Stimulated activated CD8-positive, alpha-beta memory T cell treated with anti-CD3 and anti-CD28 coated beads, Interleukin-2, amount 100 ng/mL, for 1 hour (primary cell): ENCODE results near the gene GIMAP6.
"Not testable (repeated sequence)": the region's sequence is repeated elsewhere in the genome, so short reads cannot be mapped to it uniquely, and the experiment has no call there.

Source experiments
- DNase-seq, 2 donors: peaks; one replicate each; pipeline ENCODE4 v3.0.0-alpha.2; 2020; ENCODE audit warnings: low read depth in 2 of 2

Gene GIMAP6

DNA sequence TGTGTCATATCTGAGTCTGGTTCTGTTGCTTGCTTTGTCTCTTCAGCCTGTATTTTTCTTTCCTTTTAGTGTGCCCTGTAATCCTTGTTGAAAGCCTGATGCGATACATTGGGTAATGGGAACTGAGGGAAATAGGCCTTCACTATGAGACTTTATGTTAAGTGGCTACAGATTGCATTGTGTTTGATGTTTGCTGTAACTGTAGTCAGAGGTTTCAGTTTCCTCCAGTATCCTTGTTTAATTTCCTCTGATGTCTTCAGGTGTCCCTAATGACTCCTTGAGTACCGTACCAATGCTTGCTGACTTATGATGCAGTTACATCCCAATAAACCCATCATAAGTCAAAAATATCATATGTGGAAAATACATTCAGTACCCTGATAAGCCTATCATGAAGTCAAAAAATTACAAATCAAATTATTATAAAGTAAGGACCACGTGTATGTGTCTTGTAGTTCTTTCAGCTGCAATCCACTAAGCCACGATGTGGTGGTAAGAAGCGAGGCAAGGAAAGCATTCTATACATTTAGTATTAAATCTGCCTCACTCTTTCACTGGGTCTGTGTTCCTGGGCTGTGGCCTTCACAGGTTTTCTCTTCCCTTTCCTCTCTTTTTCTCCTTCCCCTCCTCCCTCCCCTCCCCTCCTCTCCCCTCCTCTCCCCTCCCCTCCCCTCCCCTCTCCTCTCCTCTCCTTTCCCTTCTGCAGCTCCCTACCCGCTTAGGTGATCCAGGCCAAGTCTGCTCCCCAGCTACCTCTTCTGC, 13.3 kb upstream of the GIMAP6 start:
- DNase-seq = no peak

DNA sequence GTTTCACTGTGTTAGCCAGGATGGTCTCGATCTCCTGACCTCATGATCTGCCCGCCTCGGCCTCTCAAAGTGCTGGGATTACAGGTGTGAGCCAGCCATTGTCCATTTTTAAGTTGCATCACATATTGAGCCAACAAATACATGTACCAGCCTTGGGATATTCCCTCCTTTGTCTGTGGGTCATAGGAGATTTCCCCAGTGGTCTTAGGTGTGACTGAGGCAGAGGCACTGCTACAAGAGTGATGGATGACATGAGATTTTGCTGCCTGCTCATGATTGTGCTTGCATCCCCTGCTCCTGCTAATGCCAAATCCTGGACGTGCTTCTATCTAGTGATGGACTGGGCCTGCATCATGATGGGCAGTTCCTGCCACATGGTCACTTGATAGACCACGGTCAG, 10.7 kb upstream of the GIMAP6 start:
- DNase-seq = no peak

DNA sequence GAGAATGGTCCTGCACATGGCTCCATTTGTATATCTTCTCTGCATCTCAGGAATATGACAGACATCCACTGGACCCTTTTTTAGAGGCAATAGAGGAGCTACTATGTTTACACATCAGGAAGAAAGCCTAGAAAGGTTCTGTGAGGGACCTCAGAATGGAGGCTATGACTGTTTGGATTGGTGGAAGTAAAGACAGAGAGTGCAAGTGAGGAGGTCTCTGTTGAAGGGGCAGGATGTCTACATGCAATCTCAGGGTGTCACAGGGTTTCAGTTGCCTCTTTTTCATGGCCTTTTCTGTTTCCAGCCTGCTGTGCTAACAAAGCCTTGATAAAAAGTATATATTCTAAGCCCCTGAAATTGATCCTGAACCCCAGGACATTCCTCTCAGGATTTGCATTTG, 9.7 kb upstream of the GIMAP6 start:
- no peak for DNase-seq

DNA sequence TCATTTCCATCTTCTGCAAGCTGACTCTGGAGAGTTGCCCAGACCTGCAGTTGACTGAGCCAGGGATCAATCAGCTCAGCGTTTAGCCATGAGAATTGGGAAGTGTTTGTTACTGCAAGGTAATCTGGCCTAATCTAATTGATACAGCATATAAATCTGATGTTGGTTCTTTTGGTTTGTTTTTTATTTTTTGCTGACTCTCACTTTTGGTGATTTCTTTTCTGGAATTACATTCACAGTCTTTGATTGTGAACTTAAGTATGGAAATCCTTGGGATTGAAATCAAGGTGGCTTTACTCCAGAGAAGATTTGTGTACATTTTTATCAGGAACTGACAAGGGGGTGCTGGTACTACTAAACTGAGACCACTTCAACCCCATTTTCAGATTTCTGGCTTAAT, 1.7 kb upstream of the GIMAP6 start:
- DNase-seq = no peak

DNA sequence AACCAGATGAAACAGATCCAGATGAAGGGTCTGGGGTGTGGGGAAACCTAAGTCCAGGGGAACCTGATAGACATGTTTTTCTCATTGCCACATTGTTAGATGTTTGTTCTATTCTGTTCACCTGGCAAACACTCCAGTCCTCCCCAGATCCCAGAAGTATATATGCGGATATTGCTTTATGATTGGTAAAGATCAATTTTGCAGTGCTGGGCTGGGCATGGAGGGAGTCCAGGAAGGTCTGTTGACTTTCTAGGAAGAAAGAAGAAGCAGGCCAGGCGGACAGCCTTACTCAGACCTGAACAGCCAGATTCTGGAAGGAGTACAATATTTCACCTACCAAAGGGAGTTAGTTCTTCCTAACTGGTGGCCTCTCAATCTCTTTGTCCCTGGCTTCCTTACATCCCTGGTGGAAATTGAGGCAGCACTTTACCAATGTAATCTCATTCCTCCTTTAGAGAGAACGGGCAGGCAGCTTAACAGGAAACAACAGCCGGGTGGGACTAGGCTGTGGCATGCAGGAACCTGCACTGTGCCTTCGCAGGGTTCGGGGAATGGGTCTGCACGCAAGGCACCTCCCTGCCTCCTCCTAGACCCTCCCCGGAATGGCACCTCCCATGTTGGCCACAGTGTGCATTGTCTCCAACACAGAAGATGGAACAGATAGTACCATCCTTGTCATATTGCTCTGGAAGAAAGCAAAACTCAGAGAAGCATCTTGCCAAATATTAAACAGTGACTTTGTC, 930 bp downstream of the GIMAP6 start:
- DNase-seq = peak in 1 of 2 donors; percentile 32

DNA sequence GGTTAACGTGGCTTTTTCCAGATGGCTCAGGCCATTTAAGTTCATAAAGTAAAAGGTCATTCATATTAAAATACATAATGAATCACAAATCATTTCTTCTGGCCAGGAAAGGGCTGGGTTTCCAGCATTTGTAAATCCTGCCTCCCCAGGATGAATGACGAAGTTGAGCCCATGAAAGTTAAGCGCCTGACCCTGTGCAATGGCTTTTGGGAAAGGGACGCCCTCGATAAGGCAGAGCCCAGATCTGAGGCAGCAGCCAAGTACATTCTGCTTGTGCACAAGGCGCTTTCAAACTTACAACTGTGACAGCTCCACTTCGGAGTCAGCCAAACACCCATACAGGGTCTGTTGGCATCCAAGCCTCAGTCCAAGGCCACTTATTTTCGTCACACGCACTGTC, 2.8 kb downstream of the GIMAP6 start:
- DNase-seq = no peak

DNA sequence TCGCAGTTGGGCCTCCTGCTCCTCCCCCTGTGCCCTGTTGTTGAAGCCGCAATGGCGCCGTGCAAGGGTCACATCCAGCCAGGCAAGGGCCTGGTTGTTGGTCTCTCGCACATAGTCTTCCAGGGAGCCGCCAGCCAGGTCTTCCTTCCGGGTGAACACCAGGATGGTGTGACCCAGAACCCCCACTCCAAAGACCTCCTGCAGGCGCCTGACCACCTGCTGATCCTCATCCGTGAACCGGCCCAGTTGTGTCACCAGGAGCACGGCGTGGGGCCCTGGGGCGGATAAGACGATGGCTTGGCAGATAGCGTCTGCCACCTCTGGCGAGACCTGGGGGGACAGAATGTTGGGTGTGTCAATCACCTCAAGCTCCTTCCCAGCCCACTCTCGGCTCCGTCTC, 4.2 kb downstream of the GIMAP6 start:
- DNase-seq = no peak

DNA sequence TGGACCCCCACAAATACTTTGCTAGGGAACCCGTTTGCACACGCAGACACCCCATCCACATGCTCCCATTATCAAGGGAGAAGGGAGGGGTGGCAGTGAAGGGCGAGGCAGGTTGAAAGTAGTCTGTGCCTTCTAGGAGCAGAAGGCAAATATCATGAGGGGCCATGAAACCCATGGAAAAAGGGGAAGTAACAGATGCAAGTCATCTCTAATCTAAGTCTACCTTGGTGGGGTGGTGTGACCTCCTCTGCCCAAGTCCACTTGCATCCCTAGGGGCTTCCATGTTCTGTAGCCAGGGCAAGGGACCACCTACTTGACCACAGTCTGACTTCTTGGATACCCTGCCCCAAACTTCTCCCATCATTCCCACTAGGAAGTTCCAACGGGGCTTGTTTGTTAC, 5.5 kb downstream of the GIMAP6 start:
- no peak for DNase-seq

DNA sequence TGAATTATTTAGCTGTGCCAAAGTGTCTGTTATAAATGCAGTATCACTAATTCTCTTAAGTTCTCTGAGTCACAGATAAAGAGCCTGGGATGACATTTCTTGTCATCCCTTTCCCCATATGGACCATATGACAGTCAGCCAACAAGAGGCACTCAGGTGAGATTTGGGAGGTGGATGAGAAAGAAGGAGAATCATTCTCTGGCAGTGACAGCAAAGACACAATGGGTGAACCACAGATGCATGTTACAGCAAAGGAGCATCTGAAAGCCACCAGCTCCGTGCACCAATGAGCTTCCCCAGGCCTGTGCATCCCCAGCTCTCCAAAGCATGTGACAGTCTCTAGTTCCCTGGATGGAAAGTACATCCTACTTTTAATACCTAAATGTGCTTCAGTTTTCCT, 10.8 kb downstream of the GIMAP6 start:
- no peak for DNase-seq

DNA sequence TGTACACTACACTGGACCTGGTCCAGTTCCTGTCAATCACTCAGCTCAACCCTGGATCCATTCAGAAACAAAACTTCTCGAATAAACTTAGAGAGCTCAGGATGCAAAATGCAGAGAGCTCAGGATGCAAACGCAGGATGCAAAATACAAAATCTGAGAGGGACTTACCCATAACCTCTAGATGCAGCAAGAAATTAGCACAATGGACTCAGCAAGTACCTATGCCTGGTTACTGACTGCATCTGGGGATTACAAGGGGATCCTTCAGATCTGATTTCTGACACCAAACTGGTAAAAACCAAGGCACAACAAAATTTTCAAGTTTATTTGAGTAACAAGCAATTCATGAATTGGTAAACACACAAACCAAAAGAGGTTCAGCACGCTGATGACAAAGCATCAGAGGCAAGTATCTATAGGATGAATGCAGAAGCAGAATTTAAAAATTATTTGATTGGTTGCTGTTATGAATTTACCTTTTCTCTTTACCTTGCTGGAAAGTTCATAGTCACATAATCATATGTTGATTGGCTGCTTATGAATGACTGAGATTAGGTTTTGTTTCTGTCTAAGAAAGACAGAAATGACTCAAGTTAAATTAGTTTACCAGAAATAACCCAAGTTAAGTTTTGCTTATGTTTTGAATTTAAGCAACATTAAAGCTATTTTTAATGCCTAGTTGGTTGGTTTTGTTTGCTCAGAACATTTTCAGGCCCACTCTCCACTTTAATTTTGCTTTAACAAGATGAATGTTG, 11.4 kb downstream of the GIMAP6 start:
- DNase-seq = no peak

DNA sequence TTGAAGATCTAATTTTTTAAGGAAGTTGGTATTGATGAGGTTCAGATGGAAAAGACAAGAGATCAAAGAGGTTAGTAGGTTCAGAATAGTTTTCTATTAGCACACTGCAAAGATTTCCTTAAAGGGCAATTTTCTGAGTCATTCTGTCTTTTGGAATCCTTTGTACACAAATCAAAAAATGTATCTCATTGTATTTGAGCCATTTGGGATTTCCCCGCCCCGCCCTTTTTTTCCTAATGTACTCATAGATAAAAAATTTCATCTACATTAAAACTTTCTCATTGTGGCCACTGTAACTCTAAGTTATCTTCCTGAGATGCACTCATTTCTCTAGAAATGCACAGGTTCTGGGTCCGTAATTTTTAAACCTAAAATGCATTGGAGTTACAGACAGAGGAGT, 12.1 kb downstream of the GIMAP6 start:
- no peak for DNase-seq

DNA sequence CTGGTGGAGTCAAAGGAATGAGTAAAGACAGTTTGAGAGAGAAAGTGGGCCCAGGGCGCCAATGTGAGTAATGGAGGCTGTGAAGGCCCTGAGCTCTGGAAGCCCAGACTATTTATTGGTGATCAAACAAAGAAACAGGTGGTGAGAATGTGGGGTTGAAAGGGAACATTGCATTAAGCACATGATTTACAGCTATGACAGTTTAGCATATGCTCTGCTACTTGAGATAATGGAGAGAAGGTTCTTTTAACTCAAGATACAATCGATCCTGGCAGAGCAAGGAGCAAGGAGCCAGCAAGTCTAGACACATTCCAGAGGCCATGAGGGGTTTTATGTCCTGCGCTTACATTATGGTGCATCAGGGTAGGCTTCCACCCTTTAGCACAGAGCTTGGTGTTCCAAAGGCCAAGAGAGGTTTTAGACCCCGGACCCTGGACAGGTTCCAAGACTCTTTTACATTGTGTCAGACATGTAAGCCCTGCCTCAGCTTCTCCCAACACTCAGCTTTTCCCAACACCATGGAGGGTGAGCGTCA, 16.9 kb downstream of the GIMAP6 start:
- DNase-seq = not testable (repeated sequence)

DNA sequence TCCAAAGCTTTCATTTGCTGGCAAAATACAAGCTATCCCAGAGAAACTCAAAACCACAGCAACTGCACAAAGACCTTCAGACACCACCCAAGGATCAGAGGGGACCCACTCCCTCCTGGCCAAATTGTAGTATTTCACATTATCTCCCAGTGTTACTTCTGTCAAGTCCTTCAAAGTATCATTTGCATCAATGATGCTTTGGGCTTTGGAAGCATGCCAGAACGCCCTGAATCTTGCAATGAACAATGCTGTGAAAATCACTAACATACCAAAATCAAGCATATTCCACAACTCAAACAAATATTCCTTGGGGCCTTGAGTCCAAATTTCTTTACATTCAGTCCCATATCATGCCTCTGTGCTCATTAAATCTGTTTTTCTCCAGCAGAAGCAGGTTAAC, 17.8 kb downstream of the GIMAP6 start:
- DNase-seq = not testable (repeated sequence)

DNA sequence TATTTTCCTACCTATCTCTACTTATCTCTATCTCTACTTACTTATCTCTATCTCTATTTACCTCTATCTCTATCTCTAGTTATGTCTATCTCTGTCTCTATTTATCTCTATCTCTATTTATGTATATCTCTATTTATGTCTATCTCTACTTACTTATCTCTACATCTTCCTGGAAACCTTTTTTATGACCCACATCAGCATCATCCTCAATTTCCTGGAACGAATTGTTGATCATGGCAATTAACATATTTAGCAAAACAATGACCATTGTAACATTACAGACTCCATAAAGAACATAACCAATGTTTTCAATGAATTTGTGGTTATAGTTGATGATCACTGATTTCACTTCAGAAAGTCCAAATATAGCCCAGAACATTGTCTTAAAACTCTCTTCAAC, 18.3 kb downstream of the GIMAP6 start:
- no peak for DNase-seq

DNA sequence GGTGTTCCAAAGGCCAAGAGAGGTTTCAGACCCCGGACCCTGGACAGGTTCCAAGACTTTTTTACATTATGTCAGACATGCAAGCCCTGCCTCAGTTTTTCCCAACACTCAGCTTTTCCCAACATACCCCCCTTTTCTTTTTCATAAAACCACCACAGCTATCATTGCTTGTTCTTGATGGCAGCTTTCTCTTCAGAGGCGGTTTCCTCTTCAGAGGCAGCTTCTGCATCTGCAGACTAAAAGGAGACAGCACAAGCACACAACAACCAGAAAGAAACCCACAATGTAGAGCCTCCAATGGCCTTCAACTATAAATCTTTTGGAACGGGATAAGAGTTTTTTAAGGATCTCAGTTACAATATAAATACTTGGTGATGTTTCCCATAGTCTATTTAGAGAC, 19.3 kb downstream of the GIMAP6 start:
- no peak for DNase-seq

DNA sequence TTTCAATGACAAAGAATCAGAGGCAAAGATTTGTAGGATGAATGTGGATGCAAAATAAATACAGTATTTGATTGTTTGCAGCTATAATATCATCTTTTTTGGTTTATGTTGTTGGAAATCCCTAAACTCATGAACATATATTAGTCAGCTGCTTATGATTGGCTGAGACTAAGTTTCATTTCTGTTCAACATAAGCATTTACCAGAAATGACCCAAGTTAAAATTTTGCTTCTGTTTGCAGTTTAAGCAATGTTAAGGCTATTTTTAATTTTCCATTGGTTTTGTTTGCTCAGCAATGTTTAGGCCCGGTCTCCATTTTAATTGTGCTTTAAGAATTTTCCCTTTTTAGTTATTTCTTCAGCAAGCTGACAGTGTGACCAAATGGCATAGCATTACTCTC, 22.0 kb downstream of the GIMAP6 start:
- no peak for DNase-seq

DNA sequence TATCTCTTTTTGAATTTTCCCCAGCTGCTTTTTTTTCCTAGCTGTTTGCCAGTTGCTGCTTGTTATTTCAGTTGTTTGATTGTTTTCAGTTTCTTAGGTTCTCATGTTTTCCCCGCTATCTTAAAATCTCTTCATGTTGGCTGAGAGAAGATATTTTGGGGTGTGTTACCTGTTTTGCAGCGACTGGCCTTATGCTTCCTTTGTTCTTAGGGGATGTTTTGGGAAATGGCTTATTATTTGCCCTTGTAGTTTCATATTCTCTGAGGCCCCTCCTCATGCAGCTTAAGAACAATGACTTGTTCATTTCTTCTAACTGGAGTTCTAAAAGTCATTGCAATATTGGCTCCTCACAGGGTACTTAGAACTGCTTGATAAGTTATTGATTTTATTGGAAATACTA, 28.6 kb downstream of the GIMAP6 start:
- not testable (repeated sequence) for DNase-seq

DNA sequence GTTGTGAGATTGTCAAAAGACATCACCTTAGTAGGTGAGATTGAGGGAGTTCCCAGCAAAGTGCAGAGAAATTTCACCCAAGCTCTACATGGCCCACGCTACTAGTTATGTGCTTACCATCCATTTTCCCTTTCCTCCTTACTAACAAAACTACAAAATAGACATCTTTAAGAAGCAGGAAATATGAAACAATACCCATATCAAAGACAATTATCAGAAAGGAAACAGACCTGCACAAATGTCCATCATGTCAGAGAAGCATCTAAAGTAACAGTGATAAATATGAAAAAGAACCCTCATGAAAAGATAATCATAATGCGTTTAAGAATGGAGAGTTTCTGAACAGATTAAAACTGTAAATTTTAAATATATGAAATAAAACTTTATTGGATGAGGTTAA, 36.8 kb downstream of the GIMAP6 start:
- no peak for DNase-seq

DNA sequence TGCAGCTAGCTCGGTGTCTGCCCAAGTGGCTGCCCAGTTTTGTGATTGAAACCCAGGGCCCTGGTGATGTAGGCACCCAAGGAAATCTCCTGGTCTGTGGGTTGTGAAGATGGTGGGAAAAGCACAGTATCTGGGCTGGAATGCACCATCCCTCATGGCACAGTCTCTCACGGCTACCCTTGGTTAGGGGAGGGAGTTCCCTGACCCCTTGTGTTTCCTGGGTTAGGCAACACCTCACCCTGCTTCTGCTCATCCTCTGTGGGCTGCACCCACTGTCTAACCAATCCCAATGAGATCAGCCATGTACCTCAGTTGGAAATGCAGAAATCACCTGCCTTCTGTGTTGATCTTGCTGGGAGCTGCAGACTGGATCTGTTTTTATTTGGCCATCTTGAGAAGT, 37.4 kb downstream of the GIMAP6 start:
- DNase-seq = no peak

DNA sequence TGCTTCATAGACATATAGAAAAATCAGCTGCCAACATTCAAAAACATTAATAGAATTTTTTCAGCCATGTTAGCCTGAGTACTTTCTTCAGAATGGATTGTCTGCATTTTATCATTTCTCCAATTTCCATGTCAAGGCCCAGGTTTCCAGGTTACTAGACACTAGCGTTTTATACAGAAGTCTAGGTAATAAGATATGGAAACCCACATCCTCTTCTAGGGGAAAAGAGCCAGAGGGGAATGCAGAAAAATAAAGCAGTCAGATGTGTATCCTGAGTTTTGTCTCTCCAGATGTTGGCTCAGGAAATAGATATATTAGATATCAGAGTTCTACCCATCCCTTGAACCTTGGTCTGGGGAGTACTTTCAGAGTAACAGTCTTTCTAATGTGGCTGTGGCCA, 44.6 kb downstream of the GIMAP6 start:
- no peak for DNase-seq

DNA sequence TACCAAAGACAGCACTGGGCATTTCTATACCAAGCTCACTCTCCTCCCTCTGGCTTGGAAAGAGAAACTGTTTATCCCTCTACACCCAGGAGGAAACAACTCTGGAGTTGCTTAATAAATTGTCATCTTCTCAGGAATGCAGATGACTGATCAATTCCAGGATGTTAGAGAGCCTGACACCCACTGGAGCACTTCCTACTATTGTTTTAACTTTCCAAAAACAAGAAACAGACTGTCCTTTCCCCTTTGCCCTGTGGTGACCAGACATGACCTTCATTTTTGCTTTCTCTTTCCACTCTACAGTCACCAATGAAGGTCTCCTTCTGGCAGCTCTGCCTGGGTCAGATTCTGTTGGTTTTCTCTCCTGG, 45.4 kb downstream of the GIMAP6 start:
- DNase-seq = no peak

DNA sequence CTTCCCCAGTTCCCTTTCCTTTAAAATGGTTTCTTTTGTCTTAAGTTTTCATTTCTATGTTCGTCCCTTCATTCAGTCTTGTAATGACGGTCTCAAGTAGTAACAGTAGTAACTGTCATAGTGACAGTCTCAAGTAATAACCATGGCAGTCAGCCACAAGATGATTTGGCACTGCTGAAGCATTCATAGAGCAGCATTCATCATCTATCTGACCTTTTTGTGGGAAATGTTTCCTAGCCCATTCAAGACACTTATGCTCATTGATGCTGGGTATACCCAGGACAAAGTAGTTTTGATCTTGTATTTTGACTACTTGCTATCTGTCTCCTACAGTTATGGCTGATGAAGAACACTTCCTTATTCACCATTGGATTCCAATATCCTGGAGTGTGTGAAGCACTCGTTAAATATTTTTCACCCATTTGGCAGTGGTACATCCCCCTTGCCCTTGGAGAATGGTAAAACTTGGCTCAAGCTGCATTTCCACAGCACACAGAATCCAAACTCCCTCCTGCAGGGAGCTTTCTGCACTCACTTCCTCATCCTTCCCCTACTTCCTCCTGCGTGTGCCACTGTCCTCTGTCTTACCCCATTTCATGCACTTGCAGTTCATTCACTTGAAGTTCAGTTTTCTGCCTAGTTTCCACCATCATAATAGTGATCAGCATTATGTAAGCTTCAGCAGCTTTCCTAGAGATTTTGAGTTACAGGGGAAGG, 46.0 kb downstream of the GIMAP6 start:
- no peak for DNase-seq
